CD4-positive, alpha-beta T cell (primary cell): ENCODE measurements around the gene ALAS2. TPM values are rescaled to one million over a fixed set of nuclear protein-coding genes. Genes with fewer than 3 reads are reported as not detected.
A peak's percentile ranks its signal among the peaks of the same experiment; 100 is the strongest.

Experiments used
- ATAC-seq: fragments of 200-7000 bp; cut with Tn5 transposase; one replicate; pipeline ENCODE4 v1.10.0; 2022; ENCODE audit warnings: mild to moderate bottlenecking; ENCODE audit not compliant: poor library complexity
- CTCF ChIA-PET: fragments of 350-600 bp; sonication (Branson Sonifier 250); formaldehyde crosslinking; loops from one replicate; lab custom pipeline; 2021; ENCODE audit warnings: antibody characterized with exemption, inconsistent platforms; lab: Charles Lee
- POLR2A ChIA-PET: fragments of 350-600 bp; sonication (Branson Sonifier 250); formaldehyde crosslinking; loops from one replicate; lab custom pipeline; 2021; ENCODE audit warnings: antibody characterized with exemption, inconsistent platforms; lab: Charles Lee
- DNase-seq, 14 experiments: peaks; one replicate each; pipeline ENCODE4 v3.0.0-alpha.2; 2013 to 2020; ENCODE audit warnings: mixed read lengths in 2 of 14
- H3K27ac ChIP-seq, 2 donors: one replicate each; pipeline versions ENCODE4 v1.5.1 to v1.7.0; 2013; ENCODE audit warnings: low read length in 2 of 2, low read depth in 1 of 2, mild to moderate bottlenecking in 1 of 2
- H3K27me3 ChIP-seq, 2 experiments: 1 replicate in 1 of 2; 2 replicates in 1 of 2; pipeline versions ENCODE4 v1.6.1 to v1.7.0; 2013; ENCODE audit warnings: low read length in 2 of 2, control low read depth in 1 of 2, mild to moderate bottlenecking in 1 of 2, moderate library complexity in 1 of 2; ENCODE audit not compliant: insufficient read depth in 2 of 2, control insufficient read depth in 1 of 2
- H3K36me3 ChIP-seq: one replicate; pipeline ENCODE4 v1.6.1; 2013; ENCODE audit warnings: low read length, control low read depth; ENCODE audit not compliant: insufficient read depth
- H3K4me1 ChIP-seq: one replicate; pipeline ENCODE4 v1.6.1; 2013; ENCODE audit warnings: low read length, control low read depth; ENCODE audit not compliant: insufficient read depth
- H3K4me3 ChIP-seq: one replicate; pipeline ENCODE4 v1.5.1; 2013; ENCODE audit warnings: mild to moderate bottlenecking, low read length, moderate library complexity
- H3K9me3 ChIP-seq, 2 experiments: 1 replicate in 1 of 2; 2 replicates in 1 of 2; pipeline versions ENCODE4 v1.6.1 to v1.7.0; 2013; ENCODE audit warnings: low read length in 2 of 2, mild to moderate bottlenecking in 2 of 2, control low read depth in 1 of 2, moderate library complexity in 1 of 2; ENCODE audit not compliant: control insufficient read depth in 1 of 2, insufficient read depth in 1 of 2
- H3K27ac Mint-ChIP-seq: one replicate; pipeline ENCODE4 v1.8.0; 2020; ENCODE audit warnings: mixed read lengths
- H3K27me3 Mint-ChIP-seq: one replicate; pipeline ENCODE4 v1.8.0; 2021; ENCODE audit warnings: mixed read lengths
- H3K36me3 Mint-ChIP-seq: one replicate; pipeline ENCODE4 v1.8.0; 2021; ENCODE audit warnings: low read depth, mixed read lengths
- H3K4me1 Mint-ChIP-seq: one replicate; pipeline ENCODE4 v1.8.0; 2021; ENCODE audit warnings: low read depth, mixed read lengths
- H3K4me3 Mint-ChIP-seq: one replicate; pipeline ENCODE4 v1.8.0; 2020; ENCODE audit warnings: mild to moderate bottlenecking, mixed read lengths
- H3K9me3 Mint-ChIP-seq: one replicate; pipeline ENCODE4 v1.8.0; 2020; ENCODE audit warnings: mixed read lengths
- intact Hi-C, 2 experiments: fragments of 100-400 bp; cut with DNase I in 1 of 2; cut with micrococcal nuclease in 1 of 2; formaldehyde crosslinking; loops; one replicate each; pipeline versions ENCODE4 v1.15.1 to v1.9.0; 2023 to 2025; cut with DNase I, micrococcal nuclease
- total RNA-seq, 174 experiments: library from RNA in 2 of 174; stranded (reverse) in 2 of 174; gene quantifications; one replicate each; pipeline ENCODE4 v1.2.3 and lab custom pipeline; 2021 to 2026
- TF ChIP-seq, protein P1 (sequence below): fragments of 200-600 bp; IDR thresholded peaks from one replicate; pipeline ENCODE4 v1.8.0; 2022; ENCODE audit warnings: antibody characterized with exemption, mild to moderate bottlenecking

ALAS2 gene
- total RNA-seq, 2 experiments from 2014 or later, result not detected

DNA sequence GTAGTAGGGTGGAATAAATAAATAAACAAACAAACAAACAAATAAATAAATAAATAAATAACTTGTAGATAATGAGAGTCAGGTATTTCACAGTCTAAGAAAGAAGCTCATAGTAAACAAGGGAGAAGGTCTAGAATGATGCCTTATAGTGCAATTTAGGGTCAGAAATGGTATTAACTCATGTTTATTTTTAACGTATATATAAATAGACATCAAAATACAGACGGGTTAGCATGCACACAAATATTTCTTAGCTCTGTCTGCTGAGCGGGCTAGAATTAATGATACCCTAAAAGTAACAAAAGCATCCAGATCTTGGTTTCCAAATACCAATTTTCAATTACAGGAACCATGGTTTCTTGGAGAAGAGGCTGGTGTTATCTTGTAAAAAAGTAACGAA lies 53.4 kb downstream of the ALAS2 start:
- POLR2A ChIA-PET, result no interaction called here
- Mint-ChIP-seq H3K9me3 (no peaks in the 10 kb centered on the region), H3K27me3 (no peaks in the 10 kb centered on the region), H3K36me3 (no peaks in the 10 kb centered on the region), H3K4me3 (no peak overlapping the region), H3K27ac (no peak overlapping the region), H3K4me1 (no peaks in the 10 kb centered on the region)
- DNase-seq, result no peak
- no peaks in the 10 kb centered on the region for H3K36me3 ChIP-seq
- H3K27me3 ChIP-seq, result no peaks in the 10 kb centered on the region
- ATAC-seq, result no peak
- no peaks in the 10 kb centered on the region for H3K4me1 ChIP-seq
- H3K4me3 ChIP-seq, result no peak overlapping the region
- CTCF ChIA-PET, result no interaction called here
- no peaks in the 10 kb centered on the region for H3K9me3 ChIP-seq
- TF ChIP-seq, protein P1, sequence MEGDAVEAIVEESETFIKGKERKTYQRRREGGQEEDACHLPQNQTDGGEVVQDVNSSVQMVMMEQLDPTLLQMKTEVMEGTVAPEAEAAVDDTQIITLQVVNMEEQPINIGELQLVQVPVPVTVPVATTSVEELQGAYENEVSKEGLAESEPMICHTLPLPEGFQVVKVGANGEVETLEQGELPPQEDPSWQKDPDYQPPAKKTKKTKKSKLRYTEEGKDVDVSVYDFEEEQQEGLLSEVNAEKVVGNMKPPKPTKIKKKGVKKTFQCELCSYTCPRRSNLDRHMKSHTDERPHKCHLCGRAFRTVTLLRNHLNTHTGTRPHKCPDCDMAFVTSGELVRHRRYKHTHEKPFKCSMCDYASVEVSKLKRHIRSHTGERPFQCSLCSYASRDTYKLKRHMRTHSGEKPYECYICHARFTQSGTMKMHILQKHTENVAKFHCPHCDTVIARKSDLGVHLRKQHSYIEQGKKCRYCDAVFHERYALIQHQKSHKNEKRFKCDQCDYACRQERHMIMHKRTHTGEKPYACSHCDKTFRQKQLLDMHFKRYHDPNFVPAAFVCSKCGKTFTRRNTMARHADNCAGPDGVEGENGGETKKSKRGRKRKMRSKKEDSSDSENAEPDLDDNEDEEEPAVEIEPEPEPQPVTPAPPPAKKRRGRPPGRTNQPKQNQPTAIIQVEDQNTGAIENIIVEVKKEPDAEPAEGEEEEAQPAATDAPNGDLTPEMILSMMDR, result no peak
- no peak overlapping the region for H3K27ac ChIP-seq
- intact Hi-C loops, result no loop called here

GRCh38 chrX:54964766-54965497 lies 65.8 kb downstream of the ALAS2 start:
- peak overlapping the region; percentile 65 for H3K4me3 Mint-ChIP-seq
- Histone ChIP-seq H3K4me3 (no peak overlapping the region), H3K27me3 (no peaks in the 10 kb centered on the region), H3K36me3 (no peaks in the 10 kb centered on the region), H3K27ac (no peak overlapping the region), H3K9me3 (no peaks in the 10 kb centered on the region), H3K4me1 (peaks cover 7% of the 10 kb centered on the region)
- TF ChIP-seq, protein P1, result no peak
- intact Hi-C loops, result no loop called here
- ATAC-seq, result peak; percentile 73
- peaks cover 40% of the 10 kb centered on the region for H3K4me1 Mint-ChIP-seq
- H3K27ac Mint-ChIP-seq, result peak overlapping the region; percentile 85
- no peaks in the 10 kb centered on the region for H3K36me3 Mint-ChIP-seq
- POLR2A ChIA-PET, result interaction anchor here (0.6 to 1.4 kb wide), 2 partner anchors 35 to 828 kb away, joined by 3 to 9 read pairs; partner anchors contain the start of gene APEX2
- CTCF ChIA-PET, result no interaction called here
- no peaks in the 10 kb centered on the region for H3K9me3 Mint-ChIP-seq
- DNase-seq, result peak in 5 of 14 experiments; percentile 6 to 30 (median 28)
- H3K27me3 Mint-ChIP-seq, result no peaks in the 10 kb centered on the region

- intact Hi-C loops, result no loop called here
- ATAC-seq (no peak), DNase-seq (no peak)
- Mint-ChIP-seq H3K27me3 (no peaks in the 10 kb centered on the region), H3K36me3 (no peaks in the 10 kb centered on the region), H3K4me3 (no peak overlapping the region), H3K27ac (no peak overlapping the region), H3K4me1 (peaks cover 36% of the 10 kb centered on the region), H3K9me3 (no peaks in the 10 kb centered on the region)
- TF ChIP-seq, protein P1, result no peak
- ChIA-PET CTCF (no interaction called here), POLR2A (no interaction called here)
- Histone ChIP-seq H3K27ac (no peak overlapping the region), H3K27me3 (no peaks in the 10 kb centered on the region), H3K9me3 (no peaks in the 10 kb centered on the region), H3K4me3 (no peak overlapping the region), H3K36me3 (no peaks in the 10 kb centered on the region), H3K4me1 (peaks cover 7% of the 10 kb centered on the region)
Measured at GRCh38 chrX:54961750-54962149, 69.0 kb downstream of the ALAS2 start.

Other genes starting within 250 kb of the ALAS2 start
- gene ITIH6, start 232.7 kb downstream of the ALAS2 start, total RNA-seq, result not detected
- 100 to 1,000 TPM; 146 to 154 TPM for gene MAGED2, start 223.2 kb downstream of the ALAS2 start, total RNA-seq
- gene TRO, start 110.2 kb downstream of the ALAS2 start, total RNA-seq, result 1 to 10 TPM; 1.0 to 2.0 TPM
- under 1 TPM; 0.31 to 0.49 TPM for gene PFKFB1, start 36.8 kb downstream of the ALAS2 start, total RNA-seq
- gene APEX2, start 30.6 kb downstream of the ALAS2 start, total RNA-seq, result 1 to 10 TPM; 6.4 to 7.2 TPM
- 1 to 10 TPM in 1 of 2 experiments, under 1 TPM in 1; 0.99 to 1.0 TPM for gene PAGE2B, start 44.1 kb upstream of the ALAS2 start, total RNA-seq
- not detected for gene PAGE2, start 58.0 kb upstream of the ALAS2 start, total RNA-seq
- not detected for gene PAGE5, start 189.4 kb upstream of the ALAS2 start, total RNA-seq
- gene PAGE3, start 233.9 kb upstream of the ALAS2 start, total RNA-seq, result not detected